ENCODE data around the gene MLLT3. TPM values are rescaled to one million over a fixed set of nuclear protein-coding genes. Genes with fewer than 3 reads are reported as not detected.

MLLT3 gene
- total and polyA plus RNA-seq, 2 donors (not counting 3 experiments of a cell fraction or from before 2014, with no cell fraction given), result 6.1 to 10.0 TPM

DNA sequence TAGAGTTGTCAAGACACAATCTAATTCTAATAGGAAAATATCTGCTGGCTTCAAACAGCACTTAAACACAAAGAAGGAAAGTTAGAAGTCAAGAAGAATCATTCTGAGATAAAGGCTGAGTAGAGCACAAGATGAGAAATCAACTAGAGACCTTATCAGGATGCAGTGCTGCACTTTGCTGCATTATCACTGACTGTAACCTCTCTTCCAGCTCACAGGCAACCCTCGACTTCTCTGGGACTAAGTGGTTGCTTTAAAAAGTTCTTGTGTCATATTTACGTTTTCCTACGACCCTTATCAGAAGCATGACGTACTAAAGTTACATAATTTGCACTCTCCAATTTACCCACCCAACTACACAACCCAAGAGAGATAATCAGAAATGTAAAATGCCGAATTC, 176.1 kb downstream of the MLLT3 start:
- Histone ChIP-seq H3K4me1 (ENCODE audit: control insufficient read depth, extremely low read depth, insufficient read depth, low read length) (no peaks in the 10 kb centered on the region), H3K27me3 (ENCODE audit: control insufficient read depth in 2 of 2, insufficient read depth in 2 of 2, low read length in 2 of 2) (no peaks in the 10 kb centered on the region), H3K9ac (replicated peaks; ENCODE audit: extremely low read depth, insufficient read depth, low read length) (no peak overlapping the region), H3K4me2 (ENCODE audit: insufficient read depth, low read length) (no peak overlapping the region), H3K9me1 (replicated peaks; ENCODE audit: control insufficient read depth, extremely low read depth, insufficient read depth, low read length) (no peaks in the 10 kb centered on the region), H3K36me3 (ENCODE audit: control insufficient read depth in 2 of 2, extremely low read depth in 1 of 2, insufficient read depth in 2 of 2, low read length in 2 of 2) (no peaks in the 10 kb centered on the region), H3K4me3 (replicated peaks in 1 of 3; ENCODE audit: insufficient read depth in 1 of 3, low read depth in 1 of 3, low read length in 3 of 3) (no peak overlapping the region), H3K27ac (ENCODE audit: insufficient read depth, low read depth, low read length) (no peak overlapping the region), H3K9me3 (replicated peaks; ENCODE audit: control insufficient read depth, insufficient read depth, low read length) (no peaks in the 10 kb centered on the region), H2AFZ (ENCODE audit: low read depth, low read length) (no peak overlapping the region), H4K20me1 (replicated peaks; ENCODE audit: control insufficient read depth, extremely low read depth, insufficient read depth, low read length) (no peaks in the 10 kb centered on the region), H3K79me2 (ENCODE audit: control insufficient read depth, insufficient read depth, low read length) (no peaks in the 10 kb centered on the region)
- TF ChIP-seq, protein P1, sequence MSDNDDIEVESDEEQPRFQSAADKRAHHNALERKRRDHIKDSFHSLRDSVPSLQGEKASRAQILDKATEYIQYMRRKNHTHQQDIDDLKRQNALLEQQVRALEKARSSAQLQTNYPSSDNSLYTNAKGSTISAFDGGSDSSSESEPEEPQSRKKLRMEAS (IDR thresholded peaks at IDR 0.05; ENCODE audit: insufficient read depth, insufficient read length), result no peak
- TF ChIP-seq MYC (IDR thresholded peaks at IDR 0.05; ENCODE audit: low read depth, low read length) (no peak), JUN (IDR thresholded peaks at IDR 0.05; ENCODE audit: borderline replicate concordance, insufficient read depth, insufficient read length, low read depth) (no peak), POLR2AphosphoS5 (IDR thresholded peaks at IDR 0.05; ENCODE audit: insufficient read depth, low read depth, low read length) (no peak), POLR2A (IDR thresholded peaks at IDR 0.05; ENCODE audit: low read depth, low read length) (no peak), GATA2 (IDR thresholded peaks at IDR 0.05; ENCODE audit: insufficient read depth, insufficient read length, low read depth, low read length) (no peak)
- TF ChIP-seq, protein P2, sequence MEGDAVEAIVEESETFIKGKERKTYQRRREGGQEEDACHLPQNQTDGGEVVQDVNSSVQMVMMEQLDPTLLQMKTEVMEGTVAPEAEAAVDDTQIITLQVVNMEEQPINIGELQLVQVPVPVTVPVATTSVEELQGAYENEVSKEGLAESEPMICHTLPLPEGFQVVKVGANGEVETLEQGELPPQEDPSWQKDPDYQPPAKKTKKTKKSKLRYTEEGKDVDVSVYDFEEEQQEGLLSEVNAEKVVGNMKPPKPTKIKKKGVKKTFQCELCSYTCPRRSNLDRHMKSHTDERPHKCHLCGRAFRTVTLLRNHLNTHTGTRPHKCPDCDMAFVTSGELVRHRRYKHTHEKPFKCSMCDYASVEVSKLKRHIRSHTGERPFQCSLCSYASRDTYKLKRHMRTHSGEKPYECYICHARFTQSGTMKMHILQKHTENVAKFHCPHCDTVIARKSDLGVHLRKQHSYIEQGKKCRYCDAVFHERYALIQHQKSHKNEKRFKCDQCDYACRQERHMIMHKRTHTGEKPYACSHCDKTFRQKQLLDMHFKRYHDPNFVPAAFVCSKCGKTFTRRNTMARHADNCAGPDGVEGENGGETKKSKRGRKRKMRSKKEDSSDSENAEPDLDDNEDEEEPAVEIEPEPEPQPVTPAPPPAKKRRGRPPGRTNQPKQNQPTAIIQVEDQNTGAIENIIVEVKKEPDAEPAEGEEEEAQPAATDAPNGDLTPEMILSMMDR (IDR thresholded peaks at IDR 0.05; ENCODE audit: extremely low read depth in 1 of 2, insufficient read depth in 1 of 2, low read depth in 1 of 2, low read length in 2 of 2), result no peak
- intact Hi-C loops (cut with micrococcal nuclease) (no loop called here), dilution Hi-C loops (cut with MboI; ENCODE audit: extremely low pct_ligation_motif_present, low sequenced_read_pairs) (no loop called here)
- CTCF ChIA-PET, result no interaction called here
- DNase-seq (ENCODE audit: low read depth, low spot score), result no peak
- POLR2A ChIA-PET, result no interaction called here
- FAIRE-seq, result no peak
- no TSS peak for BruUV-seq (replicated peaks)

All from endothelial cell of umbilical vein (primary cell).